IMR-90 (cell line): ENCODE results near the gene MT1G.

ENCODE experiments used
- CTCF ChIP-seq: conservative IDR thresholded peaks from 2 replicates; pipeline ENCODE4 v1.5.1; 2012; ENCODE audit warnings: mild to moderate bottlenecking, low read depth, low read length, improper control_type of control experiment
- ELK1 ChIP-seq: fragments of 150-350 bp; IDR thresholded peaks from 2 replicates; pipeline ENCODE4 v1.6.1; 2016; ENCODE audit warnings: low read depth, mild to moderate bottlenecking, low read length, moderate library complexity, borderline replicate concordance
- FOS ChIP-seq: fragments of 150-350 bp; IDR thresholded peaks from 2 replicates; pipeline ENCODE4 v1.6.1; 2016; ENCODE audit warnings: low read depth, low read length
- MAFK ChIP-seq: IDR thresholded peaks from 2 replicates; pipeline ENCODE4 v1.6.1; 2012; ENCODE audit warnings: low read depth, low read length, improper control_type of control experiment
- MAZ ChIP-seq: IDR thresholded peaks from 2 replicates; pipeline ENCODE4 v1.6.1; 2012; ENCODE audit warnings: low read depth, mild to moderate bottlenecking, low read length, improper control_type of control experiment, moderate library complexity, borderline replicate concordance
- MXI1 ChIP-seq: IDR thresholded peaks from 2 replicates; pipeline ENCODE4 v1.6.1; 2012; ENCODE audit warnings: low read depth, mild to moderate bottlenecking, low read length, moderate library complexity, borderline replicate concordance
- POLR2A ChIP-seq: IDR thresholded peaks from 2 replicates; pipeline ENCODE4 v1.6.1; 2012; ENCODE audit warnings: mild to moderate bottlenecking, low read depth, low read length
- RAD21 ChIP-seq: IDR thresholded peaks from 2 replicates; pipeline ENCODE4 v1.6.1; 2012; ENCODE audit warnings: low read length, improper control_type of control experiment
- RFX5 ChIP-seq: IDR thresholded peaks from 2 replicates; pipeline ENCODE4 v1.8.0; 2012; ENCODE audit warnings: low read depth, mild to moderate bottlenecking, low read length, moderate library complexity
- SMC3 ChIP-seq: fragments of 150-350 bp; IDR thresholded peaks from 2 replicates; pipeline ENCODE4 v1.6.1; 2016; ENCODE audit warnings: low read depth, mild to moderate bottlenecking, antibody characterized with exemption, low read length, moderate library complexity
- USF2 ChIP-seq: fragments of 150-350 bp; IDR thresholded peaks from 2 replicates; pipeline ENCODE4 v1.6.1; 2017; ENCODE audit warnings: mild to moderate bottlenecking, antibody characterized with exemption, low read length, low read depth

GRCh38 chr16:56700195-56700594, 32.3 kb upstream of the MT1G start:
- TF ChIP-seq CTCF (no peak), POLR2A (no peak), SMC3 (no peak), MAFK (no peak), RAD21 (no peak), MAZ (no peak), RFX5 (no peak), USF2 (no peak), MXI1 (no peak), FOS (no peak), ELK1 (no peak)
